H9 (cell line): ENCODE results near the gene NUP160. TPM values are rescaled to one million over a fixed set of nuclear protein-coding genes. Genes with fewer than 3 reads are reported as not detected.

ENCODE experiments used
- DNase-seq: peaks from one replicate; pipeline ENCODE4 v3.0.0-alpha.2; 2017
- H2AFZ ChIP-seq: one replicate; pipeline ENCODE4 v1.6.1; 2013; ENCODE audit warnings: mild to moderate bottlenecking, low read length, control low read depth, moderate library complexity
- H2AK5ac ChIP-seq: 2 replicates; pipeline ENCODE4 v1.6.1; 2013; ENCODE audit warnings: low read length, control low read depth, mixed read lengths; ENCODE audit not compliant: insufficient read length
- H2BK120ac ChIP-seq: one replicate; pipeline ENCODE4 v1.6.1; 2013; ENCODE audit warnings: low read depth, mild to moderate bottlenecking, low read length, control low read depth, inconsistent platforms; ENCODE audit not compliant: poor library complexity, severe bottlenecking
- H2BK12ac ChIP-seq: 2 replicates; pipeline ENCODE4 v1.6.1; 2013; ENCODE audit warnings: low read length, control low read depth, mixed read lengths, low read depth; ENCODE audit not compliant: insufficient read length
- H2BK15ac ChIP-seq: 2 replicates; pipeline ENCODE4 v1.6.1; 2013; ENCODE audit warnings: low read depth, low read length, control low read depth
- H2BK20ac ChIP-seq: one replicate; pipeline ENCODE4 v1.6.1; 2013; ENCODE audit warnings: low read depth, mild to moderate bottlenecking, low read length, control low read depth, inconsistent platforms; ENCODE audit not compliant: poor library complexity, severe bottlenecking
- H2BK5ac ChIP-seq: 2 replicates; pipeline ENCODE4 v1.6.1; 2013; ENCODE audit warnings: low read length, control low read depth, mixed read lengths; ENCODE audit not compliant: insufficient read length
- H3K14ac ChIP-seq: 2 replicates; pipeline ENCODE4 v1.6.1; 2013; ENCODE audit warnings: low read length, control low read depth; ENCODE audit not compliant: insufficient read depth
- H3K18ac ChIP-seq: 2 replicates; pipeline ENCODE4 v1.6.1; 2013; ENCODE audit warnings: low read depth, mild to moderate bottlenecking, mixed read lengths, low read length, control low read depth; ENCODE audit not compliant: insufficient read length
- H3K23ac ChIP-seq: 2 replicates; pipeline ENCODE4 v1.6.1; 2013; ENCODE audit warnings: low read length, control low read depth, mixed read lengths, low read depth; ENCODE audit not compliant: insufficient read length
- H3K23me2 ChIP-seq: 2 replicates; pipeline ENCODE4 v1.6.1; 2013; ENCODE audit warnings: low read depth, mild to moderate bottlenecking, mixed read lengths, low read length, control low read depth; ENCODE audit not compliant: insufficient read length, poor library complexity, severe bottlenecking
- H3K27ac ChIP-seq: 2 replicates; pipeline ENCODE4 v1.5.1; 2013; ENCODE audit warnings: low read length, control low read depth, mixed read lengths, low read depth; ENCODE audit not compliant: insufficient read length
- H3K27me3 ChIP-seq: 2 replicates; pipeline ENCODE4 v1.6.1; 2013; ENCODE audit warnings: low read length, control low read depth, inconsistent platforms; ENCODE audit not compliant: insufficient read depth
- H3K4ac ChIP-seq: 2 replicates; pipeline ENCODE4 v1.6.1; 2013; ENCODE audit warnings: low read depth, mild to moderate bottlenecking, control low read depth, inconsistent platforms, low read length, moderate library complexity
- H3K4me1 ChIP-seq: 2 replicates; pipeline ENCODE4 v1.6.1; 2013; ENCODE audit warnings: low read length, control low read depth, inconsistent platforms; ENCODE audit not compliant: insufficient read depth
- H3K4me2 ChIP-seq: 2 replicates; pipeline ENCODE4 v1.6.1; 2013; ENCODE audit warnings: low read length, control low read depth, mixed read lengths; ENCODE audit not compliant: insufficient read length, insufficient read depth
- H3K56ac ChIP-seq: 2 replicates; pipeline ENCODE4 v1.6.1; 2013; ENCODE audit warnings: low read depth, mild to moderate bottlenecking, mixed read lengths, low read length, control low read depth; ENCODE audit not compliant: insufficient read length
- H3K79me1 ChIP-seq: 2 replicates; pipeline ENCODE4 v1.6.1; 2013; ENCODE audit warnings: low read depth, mild to moderate bottlenecking, moderate library complexity, low read length, control low read depth, inconsistent platforms; ENCODE audit not compliant: insufficient read depth, poor library complexity, severe bottlenecking
- H3K79me2 ChIP-seq: 2 replicates; pipeline ENCODE4 v1.6.1; 2013; ENCODE audit warnings: low read length, control low read depth, inconsistent platforms; ENCODE audit not compliant: insufficient read depth
- H3K9ac ChIP-seq: 2 replicates; pipeline ENCODE4 v1.6.1; 2013; ENCODE audit warnings: low read length, control low read depth, mixed read lengths; ENCODE audit not compliant: insufficient read length; ENCODE audit errors: extremely low read depth
- H3K9me3 ChIP-seq: one replicate; pipeline ENCODE4 v1.6.1; 2013; ENCODE audit warnings: low read depth, low read length, inconsistent platforms; ENCODE audit not compliant: control insufficient read depth
- H3T11ph ChIP-seq: one replicate; pipeline ENCODE4 v1.6.1; 2013; ENCODE audit warnings: mild to moderate bottlenecking, low read length, control low read depth, inconsistent platforms
- H4K20me1 ChIP-seq: one replicate; pipeline ENCODE4 v1.6.1; 2013; ENCODE audit not compliant: control insufficient read depth, insufficient read length, insufficient read depth
- H4K5ac ChIP-seq: 2 replicates; pipeline ENCODE4 v1.6.1; 2013; ENCODE audit warnings: low read depth, mild to moderate bottlenecking, mixed read lengths, low read length, control low read depth; ENCODE audit not compliant: insufficient read length
- H4K8ac ChIP-seq: replicated peaks from 2 replicates; pipeline ENCODE4 v1.6.1; 2013; ENCODE audit warnings: low read length, control low read depth, mixed read lengths, low read depth; ENCODE audit not compliant: insufficient read length
- H4K91ac ChIP-seq: 2 replicates; pipeline ENCODE4 v1.6.1; 2013; ENCODE audit warnings: low read depth, mild to moderate bottlenecking, moderate library complexity, mixed read lengths, low read length, control low read depth; ENCODE audit not compliant: insufficient read length
- H3K27ac Mint-ChIP-seq, 3 experiments: 2 replicates in 2 of 3; 3 replicates in 1 of 3; pipeline ENCODE4 v1.8.0; 2020 to 2021; ENCODE audit warnings: mixed read lengths in 3 of 3, mild to moderate bottlenecking in 1 of 3, moderate library complexity in 1 of 3
- H3K27me3 Mint-ChIP-seq: 2 replicates; pipeline ENCODE4 v1.8.0; 2021; ENCODE audit warnings: low read depth, mild to moderate bottlenecking, moderate library complexity, mixed read lengths
- H3K36me3 Mint-ChIP-seq, 3 experiments: 2 replicates in 2 of 3; 3 replicates in 1 of 3; pipeline ENCODE4 v1.8.0; 2020 to 2021; ENCODE audit warnings: low read depth in 3 of 3, mixed read lengths in 3 of 3; ENCODE audit not compliant: insufficient read depth in 1 of 3
- H3K4me1 Mint-ChIP-seq, 2 experiments: 2 replicates each; pipeline ENCODE4 v1.8.0; 2020; ENCODE audit warnings: mixed read lengths in 2 of 2
- H3K4me3 Mint-ChIP-seq, 2 experiments: 2 replicates in 1 of 2; 3 replicates in 1 of 2; pipeline ENCODE4 v1.8.0; 2020 to 2021; ENCODE audit warnings: mild to moderate bottlenecking in 2 of 2, mixed read lengths in 2 of 2, moderate library complexity in 1 of 2
- H3K9me3 Mint-ChIP-seq, 2 experiments: 2 replicates in 1 of 2; 3 replicates in 1 of 2; pipeline ENCODE4 v1.8.0; 2020; ENCODE audit warnings: mild to moderate bottlenecking in 2 of 2, mixed read lengths in 2 of 2, moderate library complexity in 1 of 2
- CTCF ChIP-seq: fragments of 200-600 bp; sonication (generic); conservative IDR thresholded peaks from 3 replicates; pipeline ENCODE4 v1.8.0; 2021; ENCODE audit warnings: antibody characterized with exemption, mild to moderate bottlenecking
- WGBS: extraction: QIAGEN DNeasy Blood & Tissue Kit; methylation state at CpG from one replicate; pipeline ENCODE4 v1.1.7; 2013; ENCODE audit warnings: missing lambda C conversion rate, low lambda C conversion rate, mixed read lengths; ENCODE audit not compliant: insufficient read length; ENCODE audit errors: extremely low coverage; 5-methylcytosine and 5-hydroxymethylcytosine counted together
- total RNA-seq: library from RNA; stranded (reverse); gene quantifications from 2 replicates; pipeline ENCODE4 v1.2.1, GENCODE V29; 2021

Gene NUP160
- total RNA-seq, 1 experiment from 2014 or later: 86.1 TPM

DNA sequence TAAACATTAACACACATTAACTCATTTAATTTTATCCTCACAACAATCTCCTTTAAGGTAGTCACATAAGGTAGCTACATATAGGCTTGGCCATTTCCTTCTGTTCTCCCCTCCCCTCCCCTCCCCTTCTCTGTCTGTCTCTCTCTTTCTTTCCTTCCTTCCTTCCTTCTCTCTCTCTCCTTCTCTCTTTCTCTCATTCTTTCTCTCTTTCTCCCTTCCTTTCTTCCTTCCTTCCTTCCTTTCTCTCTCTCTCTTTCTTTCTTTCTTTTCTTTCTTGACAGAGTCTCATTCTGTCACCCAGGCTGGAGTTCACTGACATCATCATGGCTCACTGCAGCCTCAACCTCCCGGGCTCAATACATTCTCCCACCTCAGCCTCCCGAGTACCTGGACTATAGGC, 22.3 kb upstream of the NUP160 start:
- H2BK120ac ChIP-seq: no peak overlapping the region
- no peak overlapping the region for H4K8ac ChIP-seq
- Mint-ChIP-seq H3K27me3 (peaks cover 3% of the 10 kb centered on the region; the same call in 1 of the 2 replicates), H3K9me3 (peaks cover 11 to 15% of the 10 kb centered on the region in 2 experiments), H3K27ac (no peak overlapping the region), H3K36me3 (peaks cover 2 to 6% (median 4%) of the 10 kb centered on the region in 3 experiments; a peak in 4 of 7 replicates), H3K4me3 (no peak overlapping the region), H3K4me1 (no peaks in the 10 kb centered on the region)
- H2BK12ac ChIP-seq: no peak overlapping the region
- H3K27me3 ChIP-seq: no peaks in the 10 kb centered on the region
- H3K18ac ChIP-seq: no peak overlapping the region
- WGBS: no CpG with 5 or more reads among the region's 2 CpGs
- no peaks in the 10 kb centered on the region for H3K23me2 ChIP-seq
- no peak overlapping the region for H3K4ac ChIP-seq
- H4K5ac ChIP-seq: no peak overlapping the region
- peaks cover 9% of the 10 kb centered on the region for H3K9me3 ChIP-seq
- no peaks in the 10 kb centered on the region for H4K20me1 ChIP-seq
- H2AK5ac ChIP-seq: no peak overlapping the region
- H3K79me2 ChIP-seq: no peaks in the 10 kb centered on the region
- H2AFZ ChIP-seq: no peak overlapping the region
- H3K56ac ChIP-seq: no peak overlapping the region
- no peak overlapping the region for H2BK20ac ChIP-seq
- TF ChIP-seq CTCF: no peak
- H3K27ac ChIP-seq: no peak overlapping the region
- no peak overlapping the region for H3K23ac ChIP-seq
- no peak overlapping the region for H3K14ac ChIP-seq
- H3K4me1 ChIP-seq: no peaks in the 10 kb centered on the region
- DNase-seq: no peak
- no peak overlapping the region for H3K4me2 ChIP-seq
- H3K9ac ChIP-seq: no peak overlapping the region
- H3K79me1 ChIP-seq: no peaks in the 10 kb centered on the region
- H2BK15ac ChIP-seq: no peak overlapping the region
- no peak overlapping the region for H2BK5ac ChIP-seq
- no peak overlapping the region for H3T11ph ChIP-seq
- H4K91ac ChIP-seq: no peak overlapping the region
